DND-41 (cell line): Measurements from ENCODE around the gene HSP90AB1.

Experiments
- CTCF ChIP-seq: IDR thresholded peaks from 2 replicates; pipeline ENCODE4 v1.5.1; 2012; ENCODE audit warnings: borderline replicate concordance, low read length, moderate library complexity, mild to moderate bottlenecking; ENCODE audit not compliant: poor library complexity, severe bottlenecking; ENCODE audit errors: extremely low read depth
- EZH2 ChIP-seq: IDR thresholded peaks from 3 replicates; pipeline ENCODE4 v1.6.1; 2012; ENCODE audit warnings: borderline replicate concordance, low read depth, mild to moderate bottlenecking, moderate library complexity, low read length, inconsistent platforms; ENCODE audit not compliant: severe bottlenecking

GRCh38 chr6:44250718-44251123 is 3.8 kb downstream of the HSP90AB1 start:
- TF ChIP-seq CTCF (no peak), EZH2 (no peak)
